Measurements from ENCODE around the gene STOML1. TPM values are rescaled to one million over a fixed set of nuclear protein-coding genes. Genes with fewer than 3 reads are reported as not detected.

STOML1 gene
- total and polyA plus RNA-seq, 10 of the 15 experiments (the other 5 are each of a cell fraction or from before 2014, with no cell fraction given): 0.14 to 13.6 (median 8.3) TPM

- Histone ChIP-seq H2AFZ (ENCODE audit: control insufficient read depth, low read depth, low read length) (no peak overlapping the region), H3K4me2 (ENCODE audit: control insufficient read depth, insufficient read depth) (no peak overlapping the region), H3K36me3 (ENCODE audit: control insufficient read depth in 2 of 2, insufficient read depth in 2 of 2, low read length in 1 of 2) (no peaks in the 10 kb centered on the region), H3K79me2 (ENCODE audit: control insufficient read depth, insufficient read depth, low read length) (no peaks in the 10 kb centered on the region), H4K20me1 (ENCODE audit: control insufficient read depth, insufficient read depth) (no peaks in the 10 kb centered on the region), H3K27ac (ENCODE audit: control insufficient read depth, insufficient read depth) (no peak overlapping the region), H3K27me3 (replicated peaks in 1 of 2; ENCODE audit: control insufficient read depth in 2 of 2, insufficient read depth in 2 of 2, low read length in 1 of 2) (no peaks in the 10 kb centered on the region; a peak in 1 of 4 replicates), H3K9ac (ENCODE audit: control insufficient read depth, insufficient read depth, low read length) (no peak overlapping the region), H3K4me1 (ENCODE audit: control insufficient read depth, insufficient read depth, low read length) (no peaks in the 10 kb centered on the region; the same call in 1 of the 2 replicates), H3K4me3 (no peak overlapping the region), H3K9me3 (replicated peaks; ENCODE audit: control insufficient read depth, insufficient read depth, low read length) (no peaks in the 10 kb centered on the region)
- ATAC-seq (no peak), FAIRE-seq (no peak), DNase-seq (ENCODE audit: low read depth, low spot score) (no peak)
- WGBS (ENCODE audit: insufficient coverage, insufficient replicate concordance, low lambda C conversion rate, missing lambda C conversion rate): 33% methylated on average over 12 of the region's 12 CpGs
- in situ Hi-C loops (cut with MboI) (no loop called here), intact Hi-C loops (cut with micrococcal nuclease; ENCODE audit: unreplicated experiment) (no loop called here)
- RAD21 ChIA-PET (ENCODE audit: unreplicated experiment): interaction anchor here (0.9 kb wide), 1 partner anchor 17 kb away, joined by 3 read pairs; no protein-coding TSS in a partner anchor
- SMC1A ChIA-PET (ENCODE audit: uncharacterized antibody, unreplicated experiment): no interaction called here
- TF ChIP-seq SRF (IDR thresholded peaks at IDR 0.05; ENCODE audit: low read depth in 2 of 2, low read length in 2 of 2) (no peak), ZNF24 (IDR thresholded peaks at IDR 0.05) (no peak), EZH2 (IDR thresholded peaks at IDR 0.05; ENCODE audit: borderline replicate concordance, control insufficient read depth, low read depth, low read length) (no peak), WRNIP1 (IDR thresholded peaks at IDR 0.05; ENCODE audit: borderline replicate concordance, low read depth, low read length) (no peak), BHLHE40 (IDR thresholded peaks at IDR 0.05; ENCODE audit: borderline replicate concordance in 1 of 2, low read depth in 2 of 2, low read length in 1 of 2) (no peak), RCOR1 (conservative IDR thresholded peaks at IDR 0.05; ENCODE audit: low read depth, low read length) (no peak), MTA2 (IDR thresholded peaks at IDR 0.05; ENCODE audit: low read depth) (no peak), TAF1 (IDR thresholded peaks at IDR 0.05; ENCODE audit: borderline replicate concordance, low read depth, low read length) (no peak), GABPA (IDR thresholded peaks at IDR 0.05; ENCODE audit: low read depth) (no peak), RAD21 (IDR thresholded peaks at IDR 0.05; ENCODE audit: insufficient read depth, low read depth, low read length) (no peak), HDGF (IDR thresholded peaks at IDR 0.05) (no peak), JUND (IDR thresholded peaks at IDR 0.05; ENCODE audit: low read depth, low read length) (no peak), MEF2B (IDR thresholded peaks at IDR 0.05; ENCODE audit: partially characterized antibody, poor library complexity, severe bottlenecking) (no peak), FOXK2 (IDR thresholded peaks at IDR 0.05) (no peak)
- POLR2A ChIA-PET: no interaction called here
- CTCF ChIA-PET: interaction anchor here (1.9 kb wide), 1 partner anchor 16 kb away, joined by 5 read pairs; no protein-coding TSS in a partner anchor
- no TSS peak for BruUV-seq (replicated peaks)
Measured at GRCh38 chr15:73955861-73956742, 36.0 kb downstream of the STOML1 start.
